ENCODE results near the gene MFAP2.

GRCh38 chr1:16946646-16947045 lies 33.8 kb downstream of the MFAP2 start:
- no peak for TF ChIP-seq CTCF (IDR thresholded peaks at IDR 0.05; ENCODE audit: control extremely low read depth in 1 of 3, insufficient read depth in 1 of 3, low read depth in 1 of 3, low read length in 3 of 3)
- no peak for TF ChIP-seq EZH2 (IDR thresholded peaks at IDR 0.05; ENCODE audit: low read depth, low read length, severe bottlenecking)
